Trophoblast cell (in vitro differentiated cells and primary cell): ENCODE results near the gene CDYL.
A peak's percentile ranks its signal among the peaks of the same experiment; 100 is the strongest.
"Not testable (repeated sequence)": the region's sequence is repeated elsewhere in the genome, so short reads cannot be mapped to it uniquely, and the experiment has no call there.

Source experiments
- DNase-seq, 2 donors: peaks; one replicate each; pipeline ENCODE4 v3.0.0-alpha.2; 2016
- H2AFZ ChIP-seq: 2 replicates; pipeline ENCODE4 v1.6.1; 2013; ENCODE audit warnings: low read length, moderate library complexity, mild to moderate bottlenecking; ENCODE audit not compliant: insufficient read depth, poor library complexity
- H2AK5ac ChIP-seq: 2 replicates; pipeline ENCODE4 v1.6.1; 2013; ENCODE audit warnings: mild to moderate bottlenecking, low read length
- H2BK120ac ChIP-seq: 2 replicates; pipeline ENCODE4 v1.6.1; 2013; ENCODE audit warnings: low read length, mild to moderate bottlenecking, moderate library complexity; ENCODE audit not compliant: insufficient read depth, poor library complexity
- H2BK12ac ChIP-seq: 2 replicates; pipeline ENCODE4 v1.6.1; 2013; ENCODE audit warnings: mild to moderate bottlenecking, low read length, moderate library complexity
- H2BK5ac ChIP-seq: 2 replicates; pipeline ENCODE4 v1.6.1; 2013; ENCODE audit warnings: low read length, low read depth, moderate library complexity, mild to moderate bottlenecking; ENCODE audit not compliant: poor library complexity
- H3K14ac ChIP-seq: 2 replicates; pipeline ENCODE4 v1.6.1; 2013; ENCODE audit warnings: mild to moderate bottlenecking, low read length
- H3K18ac ChIP-seq: 2 replicates; pipeline ENCODE4 v1.6.1; 2013; ENCODE audit warnings: mild to moderate bottlenecking, low read length
- H3K23ac ChIP-seq: 2 replicates; pipeline ENCODE4 v1.6.1; 2013; ENCODE audit warnings: low read length
- H3K27ac ChIP-seq: 2 replicates; pipeline ENCODE4 v1.5.1; 2013; ENCODE audit warnings: low read depth, mild to moderate bottlenecking, inconsistent platforms, low read length, moderate library complexity
- H3K27me3 ChIP-seq: 2 replicates; pipeline ENCODE4 v1.6.1; 2013; ENCODE audit warnings: inconsistent platforms, mild to moderate bottlenecking, low read length, moderate library complexity; ENCODE audit not compliant: insufficient read depth
- H3K36me3 ChIP-seq, 2 experiments: 1 replicate in 1 of 2; 2 replicates in 1 of 2; pipeline ENCODE4 v1.6.1; 2013; ENCODE audit warnings: low read length in 2 of 2, mild to moderate bottlenecking in 2 of 2, moderate library complexity in 1 of 2; ENCODE audit not compliant: insufficient read depth in 2 of 2, control insufficient read depth in 1 of 2
- H3K4ac ChIP-seq: 2 replicates; pipeline ENCODE4 v1.6.1; 2013; ENCODE audit warnings: low read depth, mild to moderate bottlenecking, low read length, moderate library complexity
- H3K4me1 ChIP-seq, 2 experiments: 1 replicate in 1 of 2; 2 replicates in 1 of 2; pipeline ENCODE4 v1.6.1; 2013; ENCODE audit warnings: low read length in 2 of 2, mild to moderate bottlenecking in 2 of 2, moderate library complexity in 1 of 2; ENCODE audit not compliant: insufficient read depth in 2 of 2, control insufficient read depth in 1 of 2
- H3K4me2 ChIP-seq: 2 replicates; pipeline ENCODE4 v1.6.1; 2013; ENCODE audit warnings: inconsistent platforms, mild to moderate bottlenecking, low read length, moderate library complexity
- H3K4me3 ChIP-seq: 2 replicates; pipeline ENCODE4 v1.5.1; 2013; ENCODE audit warnings: mild to moderate bottlenecking, low read depth, low read length, inconsistent platforms
- H3K79me1 ChIP-seq: one replicate; pipeline ENCODE4 v1.6.1; 2013; ENCODE audit warnings: low read length
- H3K79me2 ChIP-seq: 2 replicates; pipeline ENCODE4 v1.6.1; 2013; ENCODE audit warnings: low read length, mild to moderate bottlenecking; ENCODE audit not compliant: control insufficient read depth, insufficient read depth, poor library complexity
- H3K9ac ChIP-seq: 2 replicates; pipeline ENCODE4 v1.6.1; 2013; ENCODE audit warnings: mild to moderate bottlenecking, low read length
- H3K9me3 ChIP-seq: 2 replicates; pipeline ENCODE4 v1.6.1; 2013; ENCODE audit warnings: low read depth, mild to moderate bottlenecking, control low read depth, inconsistent platforms, low read length; ENCODE audit not compliant: insufficient read depth
- H4K12ac ChIP-seq: 2 replicates; pipeline ENCODE4 v1.6.1; 2013; ENCODE audit warnings: low read depth, mild to moderate bottlenecking, low read length, moderate library complexity
- H4K8ac ChIP-seq: 2 replicates; pipeline ENCODE4 v1.6.1; 2013; ENCODE audit warnings: low read depth, mild to moderate bottlenecking, low read length, moderate library complexity
- H4K91ac ChIP-seq: one replicate; pipeline ENCODE4 v1.6.1; 2013; ENCODE audit warnings: low read depth, mild to moderate bottlenecking, low read length, moderate library complexity
- WGBS: extraction: QIAGEN DNeasy Blood & Tissue Kit; methylation state at CpG from one replicate; pipeline ENCODE4 v1.1.7; 2013; ENCODE audit warnings: missing lambda C conversion rate; ENCODE audit not compliant: insufficient read length, insufficient coverage; ENCODE audit errors: extremely low coverage; 5-methylcytosine and 5-hydroxymethylcytosine counted together

Gene CDYL

DNA sequence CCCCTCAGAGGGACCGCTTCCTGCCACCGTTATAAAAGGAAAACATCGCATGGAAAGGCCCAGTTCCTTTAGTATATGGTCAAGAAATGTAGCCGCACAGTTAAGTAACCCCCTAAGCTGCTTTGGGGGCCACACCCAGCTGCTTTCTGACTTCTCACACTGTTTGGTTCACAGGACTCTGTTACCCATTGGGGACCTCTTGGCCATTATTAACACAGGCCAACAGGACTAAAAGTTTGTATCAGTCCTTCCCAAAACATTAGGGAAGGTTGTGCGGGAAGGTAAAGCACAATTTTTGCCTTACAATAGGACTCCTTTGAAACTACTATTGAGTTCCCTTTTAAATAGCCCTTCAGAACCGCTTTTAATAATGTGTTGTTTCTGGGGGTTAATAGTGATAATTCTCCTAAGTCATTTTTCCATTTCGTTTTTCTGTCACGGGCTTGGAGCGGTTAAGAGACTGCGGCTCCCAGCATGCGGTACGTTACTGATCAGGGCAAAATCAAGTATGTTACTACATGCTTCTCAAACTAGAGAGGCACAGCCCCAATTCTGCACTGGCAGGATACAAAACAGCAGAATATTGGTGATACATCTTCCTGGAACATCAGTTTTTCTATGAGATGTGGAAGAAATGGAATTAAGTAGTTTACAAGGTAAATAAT lies 228.3 kb downstream of the CDYL start:
- Histone ChIP-seq H3K14ac (peak overlapping the region; percentile 53), H3K18ac (no peak overlapping the region), H3K4me1 (no peaks in the 10 kb centered on the region), H3K4ac (no peak overlapping the region), H3K27ac (peak overlapping the region; percentile 9), H3K9ac (peak overlapping the region; percentile 71), H2AFZ (peak overlapping the region; percentile 64), H4K12ac (peak overlapping the region; percentile 63), H2AK5ac (no peak overlapping the region), H4K8ac (peak overlapping the region; percentile 95), H3K4me2 (peak overlapping the region; percentile 80), H2BK120ac (no peak overlapping the region), H3K27me3 (no peaks in the 10 kb centered on the region), H3K23ac (no peak overlapping the region), H4K91ac (peak overlapping the region; percentile 87), H3K36me3 (peaks cover 2 to 7% of the 10 kb centered on the region in 2 experiments), H2BK12ac (no peak overlapping the region), H3K4me3 (peak overlapping the region; percentile 67), H3K9me3 (no peaks in the 10 kb centered on the region), H3K79me1 (peaks cover 7% of the 10 kb centered on the region), H3K79me2 (no peaks in the 10 kb centered on the region), H2BK5ac (no peak overlapping the region)
- no peak for DNase-seq
- WGBS: no CpG with 5 or more reads among the region's 12 CpGs

DNA sequence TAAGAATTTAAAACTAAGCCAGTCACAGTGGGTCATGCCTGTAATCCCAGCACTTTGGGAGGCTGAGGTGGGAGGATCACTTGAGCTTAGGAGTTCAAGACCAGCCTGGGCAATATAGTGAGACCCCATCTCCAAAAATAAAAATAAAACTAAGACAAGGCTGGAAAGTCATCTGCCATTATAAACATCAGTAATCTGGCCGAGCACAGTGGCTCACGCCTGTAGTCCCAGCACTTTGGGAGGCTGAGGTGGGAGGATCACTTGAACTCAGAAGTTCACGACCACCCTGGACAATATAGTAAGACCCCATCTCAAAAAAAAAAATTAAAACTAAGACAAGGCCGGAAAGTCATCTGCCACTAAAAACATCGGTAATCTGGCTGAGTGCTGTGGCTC lies 228.8 kb downstream of the CDYL start:
- not testable (repeated sequence) for H3K4me3 ChIP-seq, H2BK5ac ChIP-seq, H3K27me3 ChIP-seq, H4K8ac ChIP-seq, H2AK5ac ChIP-seq, H3K79me1 ChIP-seq, H3K9me3 ChIP-seq, H3K9ac ChIP-seq, H3K4me1 ChIP-seq, H3K27ac ChIP-seq, H2AFZ ChIP-seq, H3K4ac ChIP-seq, H3K18ac ChIP-seq, H4K12ac ChIP-seq, H4K91ac ChIP-seq, H3K23ac ChIP-seq, H3K79me2 ChIP-seq, DNase-seq, H3K14ac ChIP-seq, H2BK120ac ChIP-seq, H3K36me3 ChIP-seq, H2BK12ac ChIP-seq, H3K4me2 ChIP-seq
- no CpG with 5 or more reads among the region's 5 CpGs for WGBS
